Measurements from ENCODE around the gene NUAK2.

NUAK2 gene

DNA sequence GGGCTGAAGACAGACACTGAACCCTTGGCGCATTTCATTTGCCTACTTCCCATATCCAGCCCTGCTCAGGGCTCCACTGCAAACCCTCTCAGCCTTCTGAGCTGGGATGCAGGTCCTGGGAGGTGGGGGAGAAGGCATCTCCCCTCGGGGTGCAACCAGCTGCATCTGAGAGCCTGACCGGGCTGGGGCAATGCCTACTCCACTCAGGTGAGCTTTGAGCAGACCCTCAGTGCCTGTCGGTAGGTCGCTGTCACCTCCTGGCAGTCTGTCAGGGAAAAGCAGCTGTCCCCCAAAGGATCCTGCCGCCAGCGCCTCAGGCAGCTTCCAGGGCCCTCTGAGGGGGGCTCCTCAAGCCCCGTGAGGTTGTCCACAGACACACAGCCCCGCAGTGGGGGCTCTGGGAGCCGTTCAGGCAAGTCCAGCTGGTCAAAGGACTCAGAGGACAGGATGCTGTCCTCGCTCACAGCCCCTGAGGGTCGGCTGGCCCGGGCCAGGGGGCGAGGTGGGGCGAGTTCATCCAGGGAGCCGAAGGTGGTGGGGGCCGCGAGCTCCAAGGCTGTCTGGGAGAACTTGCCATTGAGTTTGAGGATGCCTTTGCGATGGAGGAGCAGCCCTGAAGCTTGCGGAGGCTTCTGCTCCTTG lies 18.2 kb downstream of the NUAK2 start:
- H3K4me1 ChIP-seq (ENCODE audit: control insufficient read depth in 2 of 2, insufficient read depth in 1 of 2, low read depth in 1 of 2, low read length in 2 of 2): peaks cover 35 to 44% of the 10 kb centered on the region in 2 donors
- H3K9me3 ChIP-seq (replicated peaks in 1 of 2; ENCODE audit: control insufficient read depth in 2 of 2, insufficient read depth in 1 of 2, low read depth in 1 of 2, low read length in 2 of 2): no peaks in the 10 kb centered on the region
- no peak overlapping the region for H3K4ac ChIP-seq (ENCODE audit: low read length)
- H3K79me1 ChIP-seq (ENCODE audit: low read depth, low read length): peaks cover 3% of the 10 kb centered on the region
- peaks cover 54 to 80% of the 10 kb centered on the region in 2 donors for H3K36me3 ChIP-seq (replicated peaks in 1 of 2; ENCODE audit: control insufficient read depth in 2 of 2, insufficient read depth in 2 of 2, low read length in 2 of 2)
- H2BK120ac ChIP-seq (ENCODE audit: low read depth, low read length): peak overlapping the region; percentile 22
- H2BK15ac ChIP-seq (ENCODE audit: low read length): peak overlapping the region; percentile 51
- peak overlapping the region; percentile 86 for H3K27ac ChIP-seq (replicated peaks; ENCODE audit: low read length)
- no peak overlapping the region for H3K14ac ChIP-seq (ENCODE audit: low read length)
- no peak overlapping the region for H2BK12ac ChIP-seq (ENCODE audit: low read length)
- peak overlapping the region; percentile 19 for H3K23ac ChIP-seq (ENCODE audit: low read depth, low read length, poor library complexity)
- no peak overlapping the region for H2AFZ ChIP-seq (ENCODE audit: low read length)
- peak overlapping the region; percentile 80 for H4K91ac ChIP-seq (ENCODE audit: low read depth, low read length, poor library complexity)
- H3K4me2 ChIP-seq (ENCODE audit: insufficient read depth, low read length, poor library complexity, severe bottlenecking): no peak overlapping the region
- peak overlapping the region; percentile 78 for H3K18ac ChIP-seq (ENCODE audit: low read length)
- H4K8ac ChIP-seq (ENCODE audit: low read depth, low read length): no peak overlapping the region
- DNase-seq (ENCODE audit: low spot score): no peak
- peak overlapping the region; percentile 76 for H2AK5ac ChIP-seq (ENCODE audit: low read depth, low read length)
- WGBS, 2 donors (ENCODE audit: extremely low coverage in 2 of 2, insufficient read length in 2 of 2, insufficient replicate concordance in 1 of 2): no CpG with 5 or more reads among the region's 20 CpGs
- no peak overlapping the region for H3K9ac ChIP-seq (ENCODE audit: low read depth, low read length, poor library complexity)
- no peak overlapping the region for H3K4me3 ChIP-seq (ENCODE audit: low read length in 2 of 2)
- H2BK5ac ChIP-seq (ENCODE audit: low read length): peak overlapping the region; percentile 56
- no peaks in the 10 kb centered on the region for H3K27me3 ChIP-seq (ENCODE audit: control insufficient read depth in 3 of 3, insufficient read depth in 3 of 3, low read depth in 1 of 3, low read length in 3 of 3)

DNA sequence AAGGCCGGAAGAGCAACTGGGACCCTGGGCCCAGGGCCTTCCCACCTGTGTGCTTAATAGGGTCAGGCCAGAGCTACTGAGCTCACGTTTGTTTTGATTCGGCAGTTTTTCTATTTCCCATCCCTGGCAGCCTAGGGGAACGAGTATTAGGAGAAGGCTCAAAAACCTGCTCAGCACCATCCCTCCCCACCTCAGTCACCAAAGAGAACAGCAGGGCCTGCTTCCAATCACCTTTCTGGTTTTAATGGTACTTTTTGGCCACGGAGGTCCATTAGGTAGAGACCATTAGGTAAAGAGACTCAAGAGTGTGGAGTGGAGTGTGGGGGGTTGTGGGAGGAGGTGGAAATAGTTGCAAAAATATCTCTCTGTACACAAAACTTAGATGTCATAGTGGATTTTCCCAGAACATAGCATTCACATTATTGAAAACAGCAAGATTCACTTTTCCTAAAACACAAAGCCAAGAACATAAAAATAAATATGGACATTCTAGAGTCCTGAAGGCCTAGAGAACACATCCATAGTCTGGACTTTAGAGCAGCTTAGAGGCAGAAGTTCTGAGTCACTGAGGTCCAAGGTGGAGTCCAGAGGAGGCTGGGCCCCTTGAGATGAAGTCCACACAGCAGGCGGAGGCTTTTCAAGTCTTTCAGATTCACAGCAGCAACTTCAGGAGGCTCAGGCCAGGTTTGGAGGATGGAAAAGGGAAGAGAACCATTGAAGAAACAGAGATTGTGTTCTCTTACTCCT lies 19.5 kb downstream of the NUAK2 start:
- no peak overlapping the region for H2AFZ ChIP-seq (ENCODE audit: low read length)
- H3K79me1 ChIP-seq (ENCODE audit: low read depth, low read length): peaks cover 3% of the 10 kb centered on the region
- H3K23ac ChIP-seq (ENCODE audit: low read depth, low read length, poor library complexity): no peak overlapping the region
- WGBS, 2 donors (ENCODE audit: extremely low coverage in 2 of 2, insufficient read length in 2 of 2, insufficient replicate concordance in 1 of 2): no CpG with 5 or more reads among the region's 6 CpGs
- no peak overlapping the region for H4K91ac ChIP-seq (ENCODE audit: low read depth, low read length, poor library complexity)
- H3K14ac ChIP-seq (ENCODE audit: low read length): no peak overlapping the region
- H3K4me1 ChIP-seq (ENCODE audit: control insufficient read depth in 2 of 2, insufficient read depth in 1 of 2, low read depth in 1 of 2, low read length in 2 of 2): peaks cover 42 to 51% of the 10 kb centered on the region in 2 donors
- H2BK15ac ChIP-seq (ENCODE audit: low read length): no peak overlapping the region
- no peak overlapping the region for H3K9ac ChIP-seq (ENCODE audit: low read depth, low read length, poor library complexity)
- peaks cover 41 to 66% of the 10 kb centered on the region in 2 donors for H3K36me3 ChIP-seq (replicated peaks in 1 of 2; ENCODE audit: control insufficient read depth in 2 of 2, insufficient read depth in 2 of 2, low read length in 2 of 2)
- peak overlapping the region; percentile 55 for H3K18ac ChIP-seq (ENCODE audit: low read length)
- no peak overlapping the region for H2BK120ac ChIP-seq (ENCODE audit: low read depth, low read length)
- H3K4me3 ChIP-seq (ENCODE audit: low read length in 2 of 2): no peak overlapping the region
- H2AK5ac ChIP-seq (ENCODE audit: low read depth, low read length): no peak overlapping the region
- no peak overlapping the region for H3K4ac ChIP-seq (ENCODE audit: low read length)
- H3K9me3 ChIP-seq (replicated peaks in 1 of 2; ENCODE audit: control insufficient read depth in 2 of 2, insufficient read depth in 1 of 2, low read depth in 1 of 2, low read length in 2 of 2): no peaks in the 10 kb centered on the region
- no peak overlapping the region for H2BK5ac ChIP-seq (ENCODE audit: low read length)
- no peak overlapping the region for H4K8ac ChIP-seq (ENCODE audit: low read depth, low read length)
- H3K27ac ChIP-seq (replicated peaks; ENCODE audit: low read length): peak overlapping the region; percentile 99
- no peak overlapping the region for H3K4me2 ChIP-seq (ENCODE audit: insufficient read depth, low read length, poor library complexity, severe bottlenecking)
- no peak for DNase-seq (ENCODE audit: low spot score)
- H3K27me3 ChIP-seq (ENCODE audit: control insufficient read depth in 3 of 3, insufficient read depth in 3 of 3, low read depth in 1 of 3, low read length in 3 of 3): no peaks in the 10 kb centered on the region
- H2BK12ac ChIP-seq (ENCODE audit: low read length): no peak overlapping the region

DNA sequence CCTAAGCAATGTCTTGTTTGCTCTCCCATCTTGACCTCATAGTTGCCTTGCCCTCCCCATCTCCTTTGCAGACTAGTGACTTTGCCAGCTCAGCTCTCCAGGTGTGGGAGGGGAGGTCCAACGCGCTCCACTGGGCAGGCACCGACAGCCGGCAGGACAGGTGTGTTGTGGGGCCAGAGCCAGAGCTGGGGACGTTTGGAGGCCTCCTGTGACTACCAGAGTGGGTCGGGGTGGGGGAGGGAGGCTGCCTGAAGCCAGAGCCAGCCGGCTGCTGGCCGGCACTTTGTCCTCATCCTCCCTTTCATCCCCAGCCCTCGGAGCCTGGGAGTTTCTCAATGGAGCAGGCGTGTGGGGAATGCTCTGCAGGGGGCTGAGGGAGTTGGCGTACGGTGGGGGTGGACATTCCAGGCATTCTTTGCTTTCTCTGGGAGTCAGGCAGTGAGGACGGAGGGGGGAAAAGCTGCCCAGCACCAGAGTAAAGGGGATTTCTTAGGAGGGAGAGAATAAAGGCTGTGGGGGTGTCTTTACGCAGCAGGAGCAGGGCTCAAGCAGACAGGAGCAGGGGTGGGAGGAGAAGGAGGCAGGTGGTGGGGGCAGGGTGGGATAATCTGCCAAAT lies 20.2 kb downstream of the NUAK2 start:
- WGBS, 2 donors (ENCODE audit: extremely low coverage in 2 of 2, insufficient read length in 2 of 2, insufficient replicate concordance in 1 of 2): no CpG with 5 or more reads among the region's 14 CpGs
- Histone ChIP-seq H3K79me1 (ENCODE audit: low read depth, low read length) (no peaks in the 10 kb centered on the region), H3K4ac (ENCODE audit: low read length) (peak overlapping the region; percentile 72), H3K9me3 (replicated peaks in 1 of 2; ENCODE audit: control insufficient read depth in 2 of 2, insufficient read depth in 1 of 2, low read depth in 1 of 2, low read length in 2 of 2) (no peaks in the 10 kb centered on the region), H2BK12ac (ENCODE audit: low read length) (peak overlapping the region; percentile 91), H2AK5ac (ENCODE audit: low read depth, low read length) (no peak overlapping the region), H3K18ac (ENCODE audit: low read length) (peak overlapping the region; percentile 99), H3K4me1 (ENCODE audit: control insufficient read depth in 2 of 2, insufficient read depth in 1 of 2, low read depth in 1 of 2, low read length in 2 of 2) (peaks cover 42 to 48% of the 10 kb centered on the region in 2 donors), H3K4me2 (ENCODE audit: insufficient read depth, low read length, poor library complexity, severe bottlenecking) (peak overlapping the region; percentile 60), H3K36me3 (replicated peaks in 1 of 2; ENCODE audit: control insufficient read depth in 2 of 2, insufficient read depth in 2 of 2, low read length in 2 of 2) (peaks cover 34 to 59% of the 10 kb centered on the region in 2 donors), H3K27ac (replicated peaks; ENCODE audit: low read length) (peak overlapping the region; percentile 99), H4K8ac (ENCODE audit: low read depth, low read length) (peak overlapping the region; percentile 96), H3K14ac (ENCODE audit: low read length) (no peak overlapping the region), H2BK5ac (ENCODE audit: low read length) (no peak overlapping the region), H3K9ac (ENCODE audit: low read depth, low read length, poor library complexity) (peak overlapping the region; percentile 75), H2AFZ (ENCODE audit: low read length) (no peak overlapping the region), H3K4me3 (ENCODE audit: low read length in 2 of 2) (no peak overlapping the region), H2BK120ac (ENCODE audit: low read depth, low read length) (no peak overlapping the region), H4K91ac (ENCODE audit: low read depth, low read length, poor library complexity) (peak overlapping the region; percentile 98), H2BK15ac (ENCODE audit: low read length) (no peak overlapping the region), H3K23ac (ENCODE audit: low read depth, low read length, poor library complexity) (peak overlapping the region; percentile 22), H3K27me3 (ENCODE audit: control insufficient read depth in 3 of 3, insufficient read depth in 3 of 3, low read depth in 1 of 3, low read length in 3 of 3) (no peaks in the 10 kb centered on the region)
- peak; percentile 99 for DNase-seq (ENCODE audit: low spot score)

DNA sequence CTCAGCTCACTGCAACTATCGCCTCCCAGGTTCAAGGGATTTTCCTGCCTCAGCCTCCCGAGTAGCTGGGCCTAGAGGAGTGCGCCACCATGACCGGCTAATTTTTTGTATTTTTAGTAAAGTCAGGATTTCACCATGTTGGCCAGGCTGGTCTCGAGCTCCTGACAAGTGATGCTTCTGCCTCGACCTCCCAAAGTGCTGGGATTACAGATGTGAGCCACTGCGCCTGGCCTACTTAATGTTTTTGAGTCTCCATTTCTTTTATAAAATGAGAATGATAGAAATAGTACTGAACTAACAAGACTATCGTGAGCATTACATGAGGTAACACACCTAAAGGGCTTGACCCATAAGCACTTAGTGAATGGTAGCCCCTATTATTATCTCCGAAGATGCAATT lies 21.4 kb downstream of the NUAK2 start:
- H3K27ac ChIP-seq (replicated peaks; ENCODE audit: low read length): peak overlapping the region; percentile 99
- peak overlapping the region; percentile 84 for H3K18ac ChIP-seq (ENCODE audit: low read length)
- H2BK12ac ChIP-seq (ENCODE audit: low read length): peak overlapping the region; percentile 10
- H2AK5ac ChIP-seq (ENCODE audit: low read depth, low read length): no peak overlapping the region
- H3K79me1 ChIP-seq (ENCODE audit: low read depth, low read length): no peaks in the 10 kb centered on the region
- no peak overlapping the region for H3K4me3 ChIP-seq (ENCODE audit: low read length in 2 of 2)
- no peak for DNase-seq (ENCODE audit: low spot score)
- H3K4me2 ChIP-seq (ENCODE audit: insufficient read depth, low read length, poor library complexity, severe bottlenecking): peak overlapping the region; percentile 21
- no peak overlapping the region for H2BK15ac ChIP-seq (ENCODE audit: low read length)
- no peak overlapping the region for H4K91ac ChIP-seq (ENCODE audit: low read depth, low read length, poor library complexity)
- no peak overlapping the region for H3K23ac ChIP-seq (ENCODE audit: low read depth, low read length, poor library complexity)
- no peak overlapping the region for H3K9ac ChIP-seq (ENCODE audit: low read depth, low read length, poor library complexity)
- WGBS, 2 donors (ENCODE audit: extremely low coverage in 2 of 2, insufficient read length in 2 of 2, insufficient replicate concordance in 1 of 2): no CpG with 5 or more reads among the region's 9 CpGs
- no peak overlapping the region for H2BK120ac ChIP-seq (ENCODE audit: low read depth, low read length)
- peaks cover 49 to 55% of the 10 kb centered on the region in 2 donors for H3K4me1 ChIP-seq (ENCODE audit: control insufficient read depth in 2 of 2, insufficient read depth in 1 of 2, low read depth in 1 of 2, low read length in 2 of 2)
- H3K36me3 ChIP-seq (replicated peaks in 1 of 2; ENCODE audit: control insufficient read depth in 2 of 2, insufficient read depth in 2 of 2, low read length in 2 of 2): peaks cover 26 to 47% of the 10 kb centered on the region in 2 donors
- H3K4ac ChIP-seq (ENCODE audit: low read length): no peak overlapping the region
- H2BK5ac ChIP-seq (ENCODE audit: low read length): no peak overlapping the region
- H4K8ac ChIP-seq (ENCODE audit: low read depth, low read length): no peak overlapping the region
- H2AFZ ChIP-seq (ENCODE audit: low read length): no peak overlapping the region
- H3K9me3 ChIP-seq (replicated peaks in 1 of 2; ENCODE audit: control insufficient read depth in 2 of 2, insufficient read depth in 1 of 2, low read depth in 1 of 2, low read length in 2 of 2): no peaks in the 10 kb centered on the region
- no peak overlapping the region for H3K14ac ChIP-seq (ENCODE audit: low read length)
- no peaks in the 10 kb centered on the region for H3K27me3 ChIP-seq (ENCODE audit: control insufficient read depth in 3 of 3, insufficient read depth in 3 of 3, low read depth in 1 of 3, low read length in 3 of 3)

Measured in neuronal stem cell (in vitro differentiated cells).